OCI-M2 (cell line): ENCODE results near the gene BCR.

Experiments used
- DNase-seq: peaks from one replicate; lab custom pipeline; 2025; ENCODE audit not compliant: unreplicated experiment; lab: John Stamatoyannopoulos, UW

Gene BCR

DNA sequence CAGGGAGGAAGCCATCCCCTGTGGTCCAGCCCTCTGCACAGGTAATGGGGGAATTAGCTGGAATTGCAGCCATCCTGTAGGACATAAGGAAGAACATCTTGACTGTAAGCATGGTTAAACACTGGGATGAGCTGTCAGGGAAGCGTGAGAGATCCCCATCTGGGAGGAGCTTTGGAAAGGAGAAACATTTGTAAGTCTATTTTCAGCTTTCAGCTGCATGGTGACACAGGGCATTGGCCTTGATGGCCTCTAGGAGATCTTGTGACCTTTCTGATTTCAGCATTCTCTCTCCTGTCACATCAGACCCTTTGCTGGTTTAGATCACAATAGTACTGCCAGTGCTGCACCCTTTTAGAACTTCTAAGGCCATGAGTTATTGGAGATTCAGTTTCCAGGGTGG, 47.1 kb downstream of the BCR start:
- no peak for DNase-seq

DNA sequence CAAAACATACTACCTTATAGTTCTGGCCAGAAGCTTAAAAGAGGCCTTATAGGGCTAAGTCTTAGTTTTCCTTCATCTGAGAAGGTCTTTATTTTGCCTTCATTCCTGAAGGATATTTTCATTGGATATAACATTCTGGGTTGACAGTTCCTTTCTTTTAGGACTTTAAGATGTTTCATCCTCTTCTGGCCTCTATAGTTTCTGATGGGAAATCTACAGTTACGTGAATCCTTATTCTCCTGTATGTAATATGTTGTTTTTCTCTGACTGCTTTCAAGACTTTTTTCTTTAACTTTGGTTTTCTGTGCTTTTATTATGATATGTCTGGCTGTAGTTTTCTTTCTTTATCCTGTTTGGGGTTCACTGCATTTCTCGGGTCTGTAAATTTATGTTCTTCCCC, 48.2 kb downstream of the BCR start:
- DNase-seq = no peak

DNA sequence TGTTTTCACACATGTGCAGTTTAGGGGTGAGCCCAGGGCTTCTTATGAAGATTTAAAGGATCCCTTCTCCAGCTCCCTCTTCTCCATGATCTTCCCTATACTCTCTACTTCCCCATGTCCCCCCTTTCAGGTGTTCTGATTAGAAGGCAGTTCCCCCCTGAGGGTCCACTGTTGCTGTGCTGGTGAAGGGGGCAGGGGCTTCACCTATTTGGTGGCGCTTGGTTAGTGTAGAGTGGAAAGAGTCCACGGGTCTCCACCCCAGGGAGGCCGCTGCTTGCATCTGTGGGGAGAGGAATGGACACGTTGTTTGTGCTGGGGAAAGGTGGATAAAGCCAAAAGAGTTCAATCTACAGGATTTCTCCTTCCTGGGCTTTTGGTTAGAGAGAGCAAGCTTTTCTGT, 49.3 kb downstream of the BCR start:
- no peak for DNase-seq

DNA sequence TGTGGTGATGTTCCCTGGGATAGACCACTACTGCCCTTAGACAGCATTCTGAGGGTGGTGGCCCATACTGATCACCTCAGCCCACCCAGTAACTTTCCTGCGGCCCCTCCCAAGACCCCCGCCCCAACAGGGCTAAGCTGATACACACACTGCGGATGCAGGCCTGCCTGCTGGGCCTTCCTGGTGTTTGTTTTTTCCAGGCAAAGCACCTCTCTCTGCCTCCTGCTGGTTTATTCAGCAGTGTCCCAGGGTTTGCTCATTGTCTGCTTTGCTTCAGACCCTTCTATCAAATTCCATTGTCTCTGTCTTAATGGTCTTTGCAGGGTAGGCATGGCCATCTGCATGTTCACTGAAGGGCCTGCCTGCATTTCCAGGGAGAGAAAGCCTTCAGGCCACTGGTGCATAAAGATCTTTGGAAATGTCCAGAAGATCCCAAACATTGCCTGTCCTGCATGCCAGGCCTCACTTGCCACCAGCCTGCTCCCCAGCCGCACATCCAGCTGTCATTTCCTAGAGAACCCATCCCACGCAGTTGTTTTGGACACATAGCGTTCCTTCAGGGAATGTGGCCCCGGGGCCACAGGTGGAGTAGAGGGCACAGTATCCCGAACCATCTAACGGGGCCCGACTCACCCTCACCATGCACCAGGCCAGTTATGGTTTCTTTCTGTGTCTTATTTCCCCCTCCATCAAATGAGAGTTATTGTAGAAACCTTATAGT, 50.2 kb downstream of the BCR start:
- DNase-seq = no peak

DNA sequence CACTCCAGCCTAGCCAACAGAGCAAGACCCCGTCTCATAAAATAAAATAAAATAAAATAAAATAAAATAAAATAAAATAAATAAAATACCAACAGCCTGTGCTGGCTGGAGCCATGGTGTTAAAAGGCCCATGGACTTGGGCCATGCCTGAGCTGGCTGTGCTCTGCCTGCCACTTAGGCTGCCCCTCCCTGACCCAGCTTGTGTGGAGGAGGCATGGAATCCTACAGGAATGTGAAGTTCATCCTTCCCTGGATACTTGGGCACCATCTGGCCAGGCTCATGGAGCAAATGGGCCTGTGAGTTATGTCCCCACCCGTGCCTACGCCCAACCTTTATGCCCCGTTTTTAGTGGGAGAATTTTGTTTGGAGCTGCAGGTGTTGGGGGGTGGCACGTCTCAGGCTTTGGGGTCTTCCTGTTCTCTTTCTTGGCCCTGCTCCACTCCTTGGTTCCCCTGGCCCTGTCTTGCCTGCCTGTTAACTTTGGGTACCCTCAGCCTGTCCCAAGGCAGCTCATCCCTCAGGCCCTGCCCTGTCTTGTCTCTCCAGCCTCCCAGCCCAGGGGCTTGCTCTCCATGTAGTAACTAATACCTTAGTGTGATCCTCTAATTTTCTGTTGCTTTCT, 51.3 kb downstream of the BCR start:
- DNase-seq = no peak

DNA sequence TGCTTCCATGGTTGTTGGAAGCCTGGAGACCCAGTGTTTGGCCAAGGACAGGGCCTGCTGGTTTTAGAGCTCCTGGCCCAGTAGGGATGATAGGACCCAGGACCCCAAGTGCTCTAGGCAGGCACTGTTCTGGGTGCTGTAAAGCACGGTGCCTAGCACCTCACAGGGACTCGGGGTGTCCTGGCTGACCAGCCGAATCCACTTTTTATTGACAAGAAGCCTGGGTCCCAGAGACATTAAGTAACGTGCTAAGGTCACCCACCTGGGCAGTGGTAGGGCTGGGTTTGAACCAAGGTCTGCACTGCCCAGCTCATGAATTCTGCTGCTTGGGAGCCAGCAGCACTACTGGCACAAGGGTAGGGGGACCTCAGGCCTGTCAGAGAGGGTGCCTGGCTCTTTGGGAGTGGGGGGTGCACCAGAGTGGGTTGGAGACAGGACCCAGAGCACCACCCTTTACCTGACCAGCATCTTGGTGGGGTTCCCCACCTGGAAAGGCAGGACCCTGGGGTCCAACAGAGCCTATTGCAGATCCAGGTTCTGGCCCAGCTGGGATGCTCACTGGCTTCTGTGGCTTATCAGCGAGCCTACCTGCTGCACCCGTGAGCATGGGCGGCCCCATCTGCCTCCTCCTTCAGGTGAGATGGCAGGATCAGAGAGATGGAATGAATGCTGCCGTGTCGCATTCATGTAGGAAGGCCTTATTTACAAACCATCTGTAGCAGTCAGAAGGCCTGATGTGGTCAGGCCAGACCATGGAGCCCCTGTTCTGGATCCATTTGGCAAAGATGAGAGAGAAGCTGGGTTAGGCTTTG, 52.0 kb downstream of the BCR start:
- no peak for DNase-seq

DNA sequence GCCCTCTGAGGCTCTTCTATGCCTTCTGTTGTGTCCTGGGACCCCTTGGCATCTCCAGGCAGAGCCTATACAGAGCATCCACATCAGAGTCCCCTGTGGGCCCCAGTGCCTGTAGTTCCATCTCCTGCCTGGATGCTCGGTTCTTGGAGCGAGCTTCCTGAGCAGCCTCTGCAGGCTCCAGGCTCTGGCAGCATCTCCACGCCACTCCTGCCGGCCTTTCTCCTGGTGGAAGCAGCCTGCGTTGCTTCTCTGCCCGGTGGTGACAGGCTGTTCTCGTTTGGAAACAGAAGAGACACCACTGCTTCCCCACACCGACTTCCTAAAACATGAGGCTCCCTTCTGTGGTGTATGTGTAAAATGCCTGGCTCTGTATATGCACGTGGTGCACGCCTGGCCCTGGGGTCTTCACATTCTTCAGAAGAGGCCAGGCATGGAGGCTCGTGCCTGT, 52.8 kb downstream of the BCR start:
- no peak for DNase-seq

DNA sequence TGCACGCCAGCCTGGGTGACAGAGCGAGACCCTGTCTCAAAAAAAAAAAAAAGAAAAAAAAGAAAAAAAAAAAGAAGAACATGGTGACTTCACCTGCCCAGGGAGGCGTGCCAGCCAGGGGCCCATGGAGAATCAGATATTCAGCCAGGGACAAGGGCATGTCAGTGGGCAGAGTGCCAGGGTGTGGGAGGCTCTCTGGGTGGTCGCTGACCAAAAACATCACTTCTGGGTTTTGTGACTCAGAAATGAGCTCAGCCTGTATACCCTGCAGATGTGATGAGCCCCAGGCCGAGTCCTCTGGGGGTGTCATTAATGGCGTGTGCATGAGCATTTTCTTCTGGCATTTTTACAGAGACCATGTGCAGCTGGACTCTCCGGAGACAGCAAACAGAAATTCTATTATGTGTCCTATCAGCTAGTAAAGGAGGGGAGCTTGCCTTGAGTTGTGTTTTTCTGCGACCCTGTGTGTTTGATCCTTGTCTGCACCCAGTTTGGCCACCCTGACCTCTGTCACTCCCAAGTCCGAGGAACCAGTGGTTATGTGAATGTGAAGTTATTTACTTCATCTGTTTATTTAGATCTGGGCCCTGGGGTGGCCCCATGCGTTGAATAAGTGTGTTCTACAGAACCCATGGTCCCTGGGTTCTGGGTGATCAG, 53.6 kb downstream of the BCR start:
- no peak for DNase-seq

DNA sequence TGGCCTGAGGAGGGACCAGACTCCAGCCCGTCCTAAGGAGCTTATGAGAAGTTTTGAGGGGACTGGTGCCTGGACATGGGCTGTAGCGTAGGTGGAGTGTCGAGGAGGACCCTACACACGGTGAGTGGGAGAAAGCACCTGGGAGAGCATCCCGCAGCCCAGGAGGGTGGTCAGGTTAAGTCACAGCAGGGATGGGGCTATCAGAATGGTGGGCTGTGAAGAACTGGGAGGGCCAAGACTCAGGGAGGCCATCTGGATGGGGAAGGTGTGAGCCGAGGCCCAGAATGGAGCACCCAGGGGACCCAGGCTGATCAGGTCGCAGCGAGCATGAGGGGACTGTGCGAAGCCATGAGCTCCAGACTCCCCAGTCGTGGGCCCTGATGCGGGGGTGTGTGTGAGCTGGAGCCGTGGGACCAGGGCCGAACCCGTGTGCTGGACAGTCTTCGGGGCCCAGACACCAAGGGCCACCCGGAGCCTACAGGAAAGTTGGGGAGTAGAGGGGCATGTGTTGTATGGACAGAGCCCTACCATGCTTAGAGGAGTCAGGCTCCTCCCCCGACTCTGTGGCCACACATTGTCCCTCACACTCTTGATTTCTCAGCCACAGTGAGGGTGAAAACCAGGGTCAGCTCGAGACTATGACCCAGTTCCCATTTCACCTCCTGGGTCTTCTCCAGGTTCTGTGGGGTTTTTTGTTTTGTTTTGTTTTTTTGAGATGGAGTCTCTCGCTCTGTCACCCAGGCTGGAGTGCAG, 54.3 kb downstream of the BCR start:
- no peak for DNase-seq

DNA sequence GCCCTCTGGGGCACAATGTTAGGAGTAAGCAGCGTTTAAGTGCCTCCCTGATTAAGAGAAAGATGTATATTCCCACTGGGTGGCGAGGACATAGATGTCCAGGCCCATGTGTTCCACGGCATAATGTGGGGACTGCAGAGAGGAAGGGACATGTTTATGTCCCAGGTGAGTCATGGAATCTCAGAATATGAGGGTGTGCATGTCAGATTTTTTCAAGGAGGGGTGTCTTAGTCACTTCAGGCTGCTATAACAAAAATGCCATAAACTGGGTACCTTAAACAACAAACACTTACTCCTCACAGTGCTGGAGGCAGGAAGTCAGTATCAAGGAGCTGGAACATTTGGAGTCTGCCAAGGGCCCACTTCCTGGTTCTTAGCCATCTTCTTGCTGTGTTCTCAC, 55.1 kb downstream of the BCR start:
- no peak for DNase-seq

DNA sequence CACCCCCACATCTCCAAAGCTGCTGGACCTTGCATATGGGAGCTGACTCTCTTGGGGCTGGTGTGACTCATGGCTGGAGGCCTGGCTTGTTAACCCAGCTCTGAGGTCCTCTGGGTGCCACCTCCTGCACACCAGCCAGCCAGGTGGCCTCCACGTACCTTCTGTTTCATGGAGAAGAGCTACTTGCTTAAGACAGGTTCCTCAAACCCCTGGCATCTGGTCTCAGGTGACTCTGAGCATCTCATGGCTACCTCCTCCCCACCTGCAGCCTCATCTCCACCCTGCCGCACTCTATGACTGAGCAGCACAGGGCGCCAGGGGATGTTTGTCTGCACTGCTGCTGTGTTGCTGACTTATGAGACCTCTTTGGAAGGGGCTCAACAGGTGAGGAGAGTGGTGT, 55.7 kb downstream of the BCR start:
- no peak for DNase-seq

DNA sequence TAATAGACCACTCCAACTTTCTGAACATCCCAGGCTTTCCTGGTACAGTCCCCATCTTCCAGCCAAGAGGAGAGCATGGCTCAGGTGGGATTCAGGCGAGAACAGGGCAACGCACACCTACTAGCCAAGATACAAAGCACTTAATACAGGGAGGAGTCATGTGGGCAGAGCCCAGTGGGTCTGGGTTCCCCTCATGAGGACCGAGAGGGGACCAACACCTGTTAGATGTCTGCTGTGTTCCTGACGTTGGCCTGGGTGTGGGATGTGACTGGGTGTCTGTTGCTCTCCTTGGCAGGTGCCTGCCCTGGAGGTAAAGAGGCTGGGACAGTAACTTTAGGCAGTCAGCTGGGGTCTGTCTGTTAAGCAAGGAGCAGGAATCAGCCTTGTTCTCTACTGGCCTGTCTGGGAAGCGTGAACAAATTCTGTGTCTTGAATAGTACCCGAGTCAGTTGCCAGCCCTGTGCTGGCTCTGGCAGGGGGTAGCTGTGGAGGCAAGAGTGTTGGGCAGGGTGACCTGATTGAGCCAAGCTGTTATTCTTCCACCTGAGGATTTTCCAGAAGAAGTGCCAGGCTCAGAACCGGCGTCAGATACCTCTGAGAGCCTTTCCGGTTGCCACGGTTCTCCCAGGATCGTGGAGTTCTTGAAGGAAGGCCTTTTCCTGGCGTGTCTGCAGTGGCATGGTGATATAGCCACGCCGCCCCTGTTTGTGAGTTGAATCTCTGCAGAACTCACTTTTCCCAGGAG, 56.3 kb downstream of the BCR start:
- DNase-seq = no peak

DNA sequence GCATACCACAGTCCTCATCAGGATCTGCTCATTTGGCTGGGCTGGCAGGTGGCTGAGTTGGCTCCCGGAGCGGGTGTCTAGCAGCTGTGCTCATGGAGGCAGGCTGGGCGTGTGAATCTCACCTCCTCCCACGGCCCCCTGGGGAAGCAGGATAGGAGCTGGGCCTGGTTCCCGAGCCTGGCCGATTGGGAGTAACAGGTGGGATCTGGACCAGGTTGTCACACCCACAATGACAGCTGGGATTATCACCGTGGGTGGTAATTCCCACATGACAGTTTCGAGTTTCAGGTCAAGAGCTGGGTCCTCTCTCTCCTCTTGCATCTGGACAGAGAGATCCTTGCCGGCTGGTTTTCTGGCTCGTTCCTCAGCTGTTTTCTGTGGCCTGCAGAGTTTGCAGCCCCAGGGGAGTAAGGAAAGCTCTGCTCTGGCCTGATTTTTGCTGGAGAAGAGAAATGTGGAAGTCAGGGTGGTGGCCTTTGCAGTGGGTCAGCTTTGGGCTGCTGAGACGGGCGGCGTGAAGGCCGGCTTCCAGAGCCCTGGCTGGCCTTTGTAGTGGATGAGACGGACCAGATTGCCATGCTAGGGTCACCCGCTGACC, 57.0 kb downstream of the BCR start:
- no peak for DNase-seq

DNA sequence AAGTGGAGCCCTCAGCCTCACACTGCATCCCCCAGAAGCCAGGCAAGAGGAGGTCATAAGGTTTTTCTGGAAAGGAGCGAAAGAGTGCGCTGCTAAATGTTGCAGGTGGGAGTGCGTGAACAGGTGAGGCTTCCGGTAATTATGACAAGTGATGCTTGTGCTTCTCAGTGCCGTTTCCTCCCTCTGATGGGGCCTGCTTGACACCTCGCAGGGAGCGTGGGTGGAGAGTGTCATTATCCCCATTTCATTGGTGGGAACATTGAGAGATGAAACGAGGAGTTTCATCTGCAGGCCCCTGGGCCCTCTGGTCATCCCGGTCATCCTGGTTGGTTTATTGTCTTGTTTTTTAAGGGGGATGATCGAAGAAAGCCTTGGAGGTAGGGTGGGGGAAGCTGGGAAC, 57.5 kb downstream of the BCR start:
- DNase-seq = no peak

DNA sequence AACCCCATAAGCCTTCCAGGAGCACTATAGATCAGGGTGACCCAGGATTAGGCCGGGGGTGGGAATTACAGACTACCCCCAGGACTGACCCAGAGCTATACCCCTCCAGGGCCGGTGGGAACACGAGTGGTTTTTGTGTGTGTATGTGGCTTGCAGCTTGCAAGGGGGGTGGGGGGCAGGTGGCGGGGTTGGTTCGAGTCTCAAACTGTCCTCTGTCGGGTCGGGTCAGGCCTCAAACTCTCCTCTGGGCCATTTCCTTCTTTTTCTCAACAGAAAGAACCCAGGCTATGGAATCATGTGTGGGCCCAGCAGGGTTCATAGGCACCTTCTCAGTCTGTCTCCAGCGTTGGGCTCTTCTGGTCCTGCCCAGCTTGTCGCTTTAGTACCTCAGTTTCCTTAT, 58.4 kb downstream of the BCR start:
- no peak for DNase-seq

DNA sequence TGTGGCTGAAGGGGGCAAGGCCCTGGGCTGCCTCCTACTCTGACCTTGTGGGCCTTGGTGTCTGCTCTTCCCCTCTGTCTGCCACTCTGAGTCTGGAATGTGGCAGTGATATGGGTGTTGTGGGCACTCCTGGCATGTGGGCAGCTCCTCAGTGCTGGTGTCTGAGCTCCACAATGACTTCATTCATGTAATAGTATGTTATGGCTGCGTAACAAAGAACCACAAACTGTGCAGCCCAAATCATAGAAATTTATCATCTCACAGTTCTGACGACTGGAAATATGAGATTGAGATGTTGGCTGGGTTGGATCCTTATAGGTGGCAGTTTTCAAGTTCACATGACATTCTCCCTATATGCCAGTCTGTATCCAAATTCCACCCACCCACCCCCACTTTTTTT, 59.1 kb downstream of the BCR start:
- no peak for DNase-seq

DNA sequence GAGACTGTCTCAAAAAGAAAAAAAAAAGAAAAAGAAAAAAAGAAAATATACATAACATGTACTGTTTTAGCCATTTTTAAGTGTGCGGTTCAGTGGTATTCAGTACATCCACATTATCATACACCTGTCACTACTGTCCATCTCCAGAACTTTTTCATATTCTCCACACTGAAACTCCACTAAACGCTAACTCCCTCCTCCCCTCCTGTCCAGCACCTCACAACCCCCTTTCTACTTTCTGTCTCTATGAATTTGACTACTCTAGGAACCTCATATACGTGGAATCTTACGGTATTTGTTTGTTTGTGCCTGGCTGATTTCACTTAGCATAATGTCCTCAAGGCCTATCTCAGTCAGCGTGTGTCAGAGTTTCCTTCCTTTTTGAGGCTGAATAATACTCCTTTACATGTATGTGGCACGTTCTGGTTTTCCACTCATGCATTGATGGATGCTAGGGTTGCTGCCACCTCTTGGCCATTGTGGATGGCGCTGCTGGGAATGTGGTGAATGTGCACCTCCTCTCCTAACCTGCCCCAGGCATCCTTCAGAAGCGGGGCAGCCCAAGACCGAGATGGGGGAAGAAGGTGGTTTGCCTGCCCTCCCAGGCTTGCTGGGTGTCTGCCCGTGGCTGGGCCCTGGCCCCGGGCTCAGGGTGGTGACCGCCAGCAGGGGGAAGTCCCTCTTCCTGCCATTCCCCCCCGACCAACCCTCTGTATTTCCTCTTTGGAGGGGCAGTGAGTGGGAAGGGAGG, 60.5 kb downstream of the BCR start:
- DNase-seq = no peak

DNA sequence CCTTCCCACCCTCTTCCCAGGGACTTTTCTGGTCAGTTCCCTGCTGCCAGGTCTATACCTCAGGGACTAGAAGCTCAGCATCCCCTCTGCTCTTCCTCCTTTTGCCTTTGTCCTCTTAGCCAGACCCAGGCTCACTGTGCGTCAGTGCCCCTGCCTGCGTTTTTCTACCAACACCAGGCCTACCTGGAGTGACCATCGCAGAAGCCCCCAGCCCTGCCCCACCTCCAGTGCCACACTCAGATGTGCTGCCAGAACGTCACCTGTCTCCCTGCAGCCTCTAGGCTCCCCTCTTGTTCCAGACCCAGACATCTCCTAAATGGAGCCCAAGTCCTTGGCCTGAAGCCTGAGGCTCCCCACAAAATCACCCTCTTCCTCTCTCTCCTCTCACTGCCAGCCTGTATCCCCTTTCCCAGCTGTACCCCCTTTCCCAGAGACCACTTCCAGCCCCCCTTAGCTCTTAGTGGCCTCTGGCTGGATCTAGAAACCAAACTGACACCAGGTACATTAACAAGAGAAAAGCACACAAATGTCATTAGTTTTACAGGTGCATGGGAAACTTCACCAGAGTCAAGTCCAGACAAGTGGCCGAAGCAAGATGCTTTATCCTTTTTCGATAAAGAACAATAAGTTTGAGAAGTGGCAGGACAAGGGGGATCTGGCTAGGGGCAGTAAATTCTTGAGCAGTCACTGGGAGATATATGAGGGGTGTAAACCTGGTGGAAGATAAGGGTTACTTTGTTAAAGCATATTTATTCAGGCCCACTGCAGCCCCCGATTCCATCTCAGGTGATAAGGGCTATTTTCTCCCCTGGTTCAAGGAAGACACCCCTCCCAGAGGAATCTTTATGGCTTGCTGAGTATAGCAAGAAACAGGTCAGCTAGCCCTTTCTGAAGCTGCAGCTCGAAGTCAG, 61.5 kb downstream of the BCR start:
- no peak for DNase-seq
